Stimulated activated CD8-positive, alpha-beta memory T cell treated with anti-CD3 and anti-CD28 coated beads, Interleukin-7, amount 100 ng/mL, for 4 hours (primary cell): ENCODE data around the gene SFXN2.
"Not testable (repeated sequence)": the region's sequence is repeated elsewhere in the genome, so short reads cannot be mapped to it uniquely, and the experiment has no call there.

Experiments used
- DNase-seq, 2 donors: peaks; one replicate each; pipeline ENCODE4 v3.0.0-alpha.2; 2020; ENCODE audit warnings: low read depth in 2 of 2

SFXN2 gene, protein sequence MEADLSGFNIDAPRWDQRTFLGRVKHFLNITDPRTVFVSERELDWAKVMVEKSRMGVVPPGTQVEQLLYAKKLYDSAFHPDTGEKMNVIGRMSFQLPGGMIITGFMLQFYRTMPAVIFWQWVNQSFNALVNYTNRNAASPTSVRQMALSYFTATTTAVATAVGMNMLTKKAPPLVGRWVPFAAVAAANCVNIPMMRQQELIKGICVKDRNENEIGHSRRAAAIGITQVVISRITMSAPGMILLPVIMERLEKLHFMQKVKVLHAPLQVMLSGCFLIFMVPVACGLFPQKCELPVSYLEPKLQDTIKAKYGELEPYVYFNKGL

DNA sequence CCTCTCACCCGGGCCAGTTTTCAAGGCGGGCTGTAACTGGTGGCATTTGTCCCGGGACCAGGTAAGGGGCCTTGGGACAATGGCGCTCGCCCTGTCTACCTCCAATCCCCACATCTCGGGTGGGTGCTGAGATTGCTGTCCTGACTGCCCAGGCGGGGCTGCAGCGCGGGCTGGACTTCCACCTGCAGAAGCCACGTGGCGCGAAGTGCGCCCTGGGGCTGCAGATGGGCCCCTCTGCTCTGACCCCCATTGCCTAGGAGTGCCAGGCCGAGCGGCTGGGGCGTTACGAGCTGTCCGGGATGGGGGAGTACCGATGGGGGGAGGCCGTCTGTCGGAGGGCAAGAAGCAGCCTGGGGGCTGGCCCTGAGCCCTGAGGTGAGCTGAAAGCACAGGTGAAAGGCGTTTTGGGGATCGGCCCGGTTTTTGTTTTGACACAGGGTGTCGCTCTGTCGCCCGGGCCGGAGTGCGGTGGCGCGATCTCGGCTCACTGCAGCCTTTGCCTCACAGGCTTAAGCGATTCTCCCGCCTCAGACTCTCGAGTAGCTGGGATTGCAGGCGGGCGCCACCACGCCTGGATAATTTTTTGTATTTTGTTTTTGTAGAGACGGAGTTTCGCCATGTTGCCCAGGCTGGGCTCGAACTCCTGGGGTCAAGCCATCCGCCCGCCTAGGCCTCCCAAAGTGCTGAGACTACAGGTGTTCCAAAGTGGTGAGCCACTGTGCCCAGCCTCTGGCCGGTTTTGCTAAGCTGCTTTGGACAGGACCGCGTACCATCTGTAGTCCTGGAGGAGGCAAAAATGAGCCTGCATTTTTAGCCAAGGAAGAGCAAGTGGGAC is at the start of gene SFXN2:
TSS of gene SFXN2 (plus strand) at position 16 of the 835 bp plus-strand sequence. CDS start 12,001 bp downstream, outside the sequence.
- DNase-seq, result peak; percentile 16 to 39

DNA sequence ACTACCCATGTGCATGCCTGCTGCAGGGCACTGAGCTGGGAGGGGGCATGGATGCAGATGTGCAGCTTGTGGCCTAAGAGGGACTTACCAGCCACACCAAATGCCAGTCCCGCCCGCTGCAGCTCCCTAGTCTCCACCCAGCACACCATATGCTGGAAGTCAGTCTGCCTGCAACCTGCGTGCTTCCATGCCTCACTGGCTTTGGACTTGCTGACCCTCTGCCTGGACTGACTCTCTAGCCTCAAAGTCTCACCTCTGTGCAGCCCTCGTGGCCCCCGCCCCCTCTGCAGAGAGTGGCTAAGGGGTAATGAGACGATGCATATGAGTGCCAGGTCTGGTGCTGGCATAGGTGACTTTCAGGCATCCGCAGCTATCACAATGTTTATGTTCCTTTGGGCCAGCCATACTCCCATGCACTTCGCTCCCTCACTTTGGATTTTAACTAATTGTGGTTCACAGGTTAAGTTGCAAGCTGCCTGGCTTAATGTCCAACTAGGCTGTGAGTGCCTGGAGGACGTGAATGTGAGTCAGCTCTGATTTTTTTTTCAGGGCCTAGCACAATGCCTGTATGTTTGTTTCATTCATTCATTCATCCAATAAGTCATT is 48.4 kb upstream of the SFXN2 start:
- DNase-seq, result no peak

DNA sequence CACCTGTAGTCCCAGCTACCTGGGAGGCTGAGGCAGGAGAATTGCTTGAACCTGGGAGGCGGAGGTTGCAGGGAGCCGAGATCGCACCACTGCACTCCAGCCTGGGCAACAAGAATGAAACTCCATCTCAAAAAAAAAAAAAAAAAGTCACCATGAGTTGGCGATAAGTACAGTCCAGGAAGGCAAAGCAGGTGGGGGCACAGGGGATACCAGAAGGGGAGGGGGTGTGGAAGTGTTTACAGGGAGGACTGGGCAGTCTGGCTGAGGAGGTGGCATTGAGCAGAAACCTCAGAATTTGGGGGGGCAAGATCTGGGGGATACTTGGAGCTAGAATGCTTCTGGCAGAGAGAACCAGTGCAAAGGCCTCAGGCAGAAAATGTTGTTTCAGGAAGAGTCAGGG is 47.0 kb upstream of the SFXN2 start:
- not testable (repeated sequence) for DNase-seq

DNA sequence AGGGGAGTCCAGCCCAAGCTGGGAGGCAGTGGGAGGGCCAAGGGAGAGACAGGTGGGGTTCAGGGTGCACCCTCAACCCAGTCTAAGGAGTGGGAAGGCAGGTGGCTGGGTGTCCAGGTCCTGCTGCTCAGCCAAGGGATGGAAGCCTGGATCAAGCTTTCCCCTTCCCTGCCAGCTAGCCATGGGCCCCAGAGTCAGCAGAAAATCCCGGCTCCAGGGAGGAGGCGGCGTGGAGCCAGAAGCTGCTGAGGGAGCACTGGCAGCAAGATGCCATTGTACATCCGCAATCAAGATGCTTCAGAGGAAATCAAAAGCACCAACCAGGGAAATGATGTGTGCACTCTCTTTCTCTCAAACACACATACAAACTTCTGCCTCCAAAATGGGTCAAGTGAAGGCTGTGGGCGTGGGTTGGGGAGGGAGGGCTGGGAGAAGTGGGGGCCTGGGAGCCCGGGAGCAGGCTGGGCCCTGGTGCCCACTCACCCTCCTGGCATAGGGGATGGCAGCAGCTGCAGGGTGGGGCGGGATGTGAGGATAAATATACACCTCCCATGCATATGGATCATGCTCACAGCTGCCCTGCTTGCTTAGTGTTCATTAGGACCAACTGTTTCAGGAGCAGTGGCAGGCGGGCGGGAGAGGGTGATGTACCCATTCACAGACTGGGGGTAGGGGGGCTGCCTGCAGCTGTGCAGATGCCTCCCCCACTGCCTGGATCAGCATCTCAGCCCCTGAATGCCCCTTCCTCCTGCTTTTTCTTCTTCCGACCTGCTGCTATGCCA is 45.9 kb upstream of the SFXN2 start:
- no peak for DNase-seq

DNA sequence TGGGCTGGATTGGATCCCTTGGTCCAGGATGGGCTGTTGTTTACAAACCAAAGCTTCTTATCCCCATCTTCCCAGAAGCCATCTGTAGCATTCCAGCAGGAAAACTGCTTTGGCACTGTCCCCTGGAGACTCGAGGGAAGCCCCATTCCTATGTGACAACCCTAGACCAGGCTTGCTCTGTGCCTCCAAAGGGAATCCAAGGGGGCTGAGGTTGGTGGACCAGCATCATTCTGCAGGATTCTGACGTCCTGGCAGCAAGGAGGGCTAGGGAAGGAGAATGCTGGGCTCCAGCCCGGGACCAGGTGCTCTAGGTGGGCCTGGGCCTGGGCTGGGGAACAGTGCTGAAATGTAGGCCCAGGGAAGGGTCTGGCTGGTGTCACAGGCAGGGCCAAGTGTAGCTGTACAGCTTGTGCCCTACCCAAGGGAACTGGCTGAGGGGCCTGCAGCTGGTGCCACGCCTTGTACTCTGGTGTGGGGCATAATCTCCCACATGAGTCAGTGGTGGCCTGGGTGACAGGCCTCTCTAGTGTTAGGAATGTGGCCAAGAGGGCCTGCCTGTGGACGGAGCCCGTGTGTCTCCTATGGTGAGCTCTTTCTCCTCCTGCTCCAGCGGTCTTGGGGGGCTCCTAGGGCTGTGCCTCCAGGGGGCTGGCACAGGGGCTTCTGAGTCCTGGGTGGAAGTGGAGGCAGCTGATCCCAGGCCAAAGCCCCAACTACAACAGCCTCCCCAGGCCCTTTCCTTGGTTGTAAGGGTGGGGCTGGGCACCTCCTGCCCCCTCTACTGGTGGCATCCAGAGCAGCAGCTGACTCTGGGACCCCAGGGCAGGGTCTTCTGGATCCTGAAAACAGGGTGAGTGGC is 45.0 kb upstream of the SFXN2 start:
- DNase-seq, result no peak

DNA sequence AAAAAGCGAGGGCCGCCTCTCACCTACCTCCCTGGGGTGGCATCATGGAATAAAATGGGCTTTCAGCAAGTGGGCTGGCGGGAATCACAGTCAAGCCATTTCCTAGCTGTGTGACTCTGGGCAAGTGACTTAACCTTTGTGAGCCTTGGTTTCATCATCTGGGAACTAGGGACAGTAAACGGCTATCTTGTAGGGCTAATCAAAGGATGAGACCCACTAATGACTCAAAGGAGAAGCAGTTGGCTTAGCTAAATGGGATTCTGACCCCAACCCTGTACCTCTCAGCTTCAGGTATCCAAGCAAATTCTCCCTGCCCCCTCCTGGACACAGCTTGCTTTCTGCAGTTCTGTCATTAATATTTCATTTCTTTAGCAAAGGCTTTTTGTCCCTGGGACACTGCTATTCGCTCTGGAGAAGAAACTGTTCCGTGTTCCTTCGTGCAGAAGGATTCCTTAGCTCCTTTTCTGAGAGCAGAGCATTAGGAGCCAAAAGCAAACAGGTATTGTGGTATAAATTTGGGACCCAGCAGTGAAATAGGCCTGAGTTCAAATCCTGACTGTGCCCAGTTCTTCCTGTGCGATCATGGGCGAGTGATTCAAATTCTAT is 44.3 kb upstream of the SFXN2 start:
- no peak for DNase-seq

DNA sequence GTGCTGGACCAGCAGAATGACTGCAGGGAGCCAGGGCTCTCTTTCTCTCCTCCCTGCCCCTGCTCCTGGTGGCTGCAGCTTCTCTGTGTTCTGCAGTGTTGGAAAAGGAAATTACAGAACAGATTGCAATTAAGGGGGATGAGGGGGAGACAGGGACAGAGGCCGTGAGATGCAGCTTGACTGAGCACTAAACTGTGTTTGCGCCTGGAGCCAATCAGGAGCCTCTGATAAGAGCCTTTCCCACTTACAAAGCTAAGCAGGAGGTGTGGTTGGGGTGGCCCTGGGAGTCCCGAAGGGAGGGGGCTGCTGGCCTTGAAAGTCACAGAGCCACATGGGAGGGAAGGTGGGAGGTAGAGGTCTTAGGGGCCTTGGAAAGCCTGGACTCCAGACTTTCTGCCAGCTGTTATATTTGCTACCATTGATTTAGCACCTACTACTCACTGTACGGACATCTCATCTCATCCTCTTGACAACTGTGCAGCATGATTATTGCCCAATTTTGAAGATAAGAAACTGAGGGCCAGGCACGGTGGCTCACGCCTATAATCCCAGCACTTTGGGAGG is 43.5 kb upstream of the SFXN2 start:
- DNase-seq, result no peak

DNA sequence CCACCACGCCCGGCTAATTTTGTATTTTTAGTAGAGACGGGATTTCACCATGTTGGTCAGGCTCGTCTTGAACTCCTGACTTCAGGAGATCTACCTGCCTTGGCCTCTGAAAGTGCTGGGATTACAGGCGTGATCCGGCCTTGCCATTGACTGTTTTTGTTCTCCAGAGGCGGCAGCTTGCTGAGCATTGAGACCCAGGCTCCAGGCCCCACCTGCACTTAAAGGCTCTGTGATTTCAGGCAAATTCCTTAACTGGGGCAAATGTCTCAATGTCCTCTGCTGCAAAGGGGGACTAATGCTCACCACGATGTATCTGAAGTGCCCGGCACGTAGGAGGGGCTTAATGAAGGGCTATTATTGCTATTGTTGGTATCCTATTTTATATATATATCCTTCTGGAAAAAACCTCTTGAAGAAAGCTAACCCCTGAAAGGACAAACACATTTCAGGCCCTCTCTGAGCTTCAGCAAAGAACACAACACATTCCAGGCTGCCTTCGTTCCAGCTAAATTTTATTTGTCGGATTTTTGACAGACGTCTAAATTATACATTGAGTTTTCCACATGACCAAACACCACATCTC is 41.1 kb upstream of the SFXN2 start:
- no peak for DNase-seq

DNA sequence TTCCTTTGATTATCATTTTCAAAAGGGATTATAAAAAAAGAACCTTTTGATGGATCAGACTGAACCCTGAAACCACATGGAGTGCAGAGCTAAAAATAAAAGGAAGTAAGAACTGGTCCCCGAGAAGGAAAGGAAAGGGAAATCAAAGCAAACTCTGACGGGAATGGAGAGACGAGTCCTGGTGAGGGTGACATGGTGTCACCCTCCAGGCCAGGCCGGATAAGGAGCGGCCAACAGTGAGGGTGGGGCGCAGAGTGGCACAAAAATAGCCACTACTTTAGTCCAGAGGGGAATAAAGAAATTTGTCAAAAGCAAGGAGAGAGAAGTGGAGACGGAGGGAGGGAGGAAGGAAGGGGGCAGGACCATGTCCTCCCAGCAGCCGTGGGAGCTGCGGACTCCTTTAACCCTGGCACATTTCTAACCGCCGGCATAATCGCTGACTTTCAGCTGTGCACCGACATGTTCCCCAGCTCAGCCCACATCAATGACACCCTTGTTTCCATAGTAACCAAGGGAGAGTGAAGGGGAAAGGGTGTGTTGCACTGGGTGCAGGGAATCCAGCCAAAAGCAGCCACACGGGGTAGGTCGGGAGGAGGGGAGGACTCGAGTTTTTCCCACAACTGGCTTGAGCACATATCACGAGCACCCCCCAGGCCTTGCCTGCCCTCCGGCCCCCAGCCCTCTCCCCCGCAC is 40.5 kb upstream of the SFXN2 start:
- peak; percentile 44 to 50 for DNase-seq

DNA sequence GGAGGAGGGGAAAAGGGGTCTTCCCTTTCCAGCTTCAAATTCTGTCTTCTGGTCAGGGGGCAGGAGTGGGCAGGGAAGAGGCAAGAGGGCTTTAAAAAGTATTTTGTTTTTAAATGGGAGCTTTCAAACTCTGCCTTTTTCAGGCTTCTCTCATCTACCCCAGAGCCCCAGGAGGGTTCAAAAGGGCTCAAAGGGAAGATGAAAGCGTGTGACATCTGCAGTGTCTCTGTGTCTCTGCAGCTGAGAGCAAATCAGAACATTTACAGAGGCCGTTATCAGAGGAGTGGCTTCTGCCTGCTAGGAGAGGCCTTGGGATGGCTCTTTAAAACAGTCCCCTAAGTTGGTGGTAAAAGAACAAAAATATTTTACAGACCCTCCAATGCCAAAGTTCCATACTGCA is 39.9 kb upstream of the SFXN2 start:
- DNase-seq, result no peak

DNA sequence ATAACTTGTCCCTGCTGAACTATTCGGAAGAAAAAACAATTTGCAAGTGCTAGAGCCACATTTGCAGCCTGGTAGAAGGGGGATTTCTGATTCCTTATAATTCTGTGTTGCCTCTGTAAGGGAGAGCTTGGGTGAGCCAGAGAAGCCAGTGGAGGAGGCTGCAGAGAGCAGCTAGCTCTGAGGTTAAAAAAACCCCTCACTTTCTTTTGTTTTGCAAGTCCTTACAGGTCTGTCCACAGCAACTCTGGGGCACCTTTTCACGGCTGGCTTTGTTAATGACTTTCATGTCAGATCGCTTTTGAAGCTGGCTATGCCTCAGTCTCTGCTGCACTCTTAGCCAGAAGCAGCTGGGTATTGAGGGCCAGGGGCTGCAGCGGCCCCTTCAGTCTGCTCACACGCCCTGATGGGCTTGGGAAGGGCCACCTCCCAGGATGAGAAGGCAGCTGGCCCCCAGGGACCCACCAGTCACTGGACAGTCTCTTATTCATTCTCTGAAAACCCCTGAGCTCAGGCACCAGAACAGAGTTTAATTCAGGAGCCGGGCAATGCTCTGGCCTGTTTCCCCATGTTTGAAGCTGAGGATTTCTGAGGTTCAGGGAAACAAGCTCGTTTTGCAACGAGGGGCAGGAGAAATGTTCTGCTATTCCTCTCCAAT is 39.3 kb upstream of the SFXN2 start:
- no peak for DNase-seq

DNA sequence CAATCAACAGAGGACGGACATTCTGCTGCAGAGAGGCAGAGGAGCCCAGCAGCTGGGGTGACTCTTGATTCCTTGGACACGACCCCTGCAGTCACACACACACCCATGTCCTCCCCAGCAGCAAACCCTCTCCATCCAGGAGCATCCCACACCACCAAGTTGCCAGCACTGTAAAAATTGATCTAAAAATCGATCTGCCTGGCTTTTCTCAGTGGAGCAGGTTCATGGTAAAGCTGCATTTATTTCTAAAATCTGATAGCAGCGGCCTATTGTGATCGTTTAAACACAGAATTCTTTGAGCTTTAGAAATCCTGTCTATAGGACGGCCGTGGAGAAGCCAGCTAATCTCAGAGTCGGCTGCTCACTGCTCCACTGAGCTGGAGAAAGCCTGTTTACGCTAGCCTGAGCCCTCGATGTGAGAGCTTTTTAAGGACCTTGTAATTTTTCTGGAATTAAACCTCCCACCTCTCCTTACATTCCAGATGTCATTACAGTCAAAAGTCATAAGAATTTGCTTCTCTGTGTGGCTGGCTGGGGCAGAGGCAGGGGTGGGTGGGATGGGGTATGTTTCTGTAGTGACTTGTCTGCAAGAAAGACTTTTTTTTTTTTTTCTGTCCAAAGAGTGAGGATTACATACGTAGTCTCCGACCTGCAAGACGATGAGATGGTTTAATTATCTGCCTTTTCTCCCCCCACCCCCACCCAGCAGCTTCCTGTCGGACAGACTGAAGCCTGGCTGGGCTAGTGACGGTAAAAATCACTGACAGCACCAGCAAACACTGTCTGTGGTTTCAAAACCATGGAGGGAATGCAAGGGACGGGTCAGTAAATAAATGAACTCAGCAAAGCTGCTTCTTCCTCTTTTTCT is 38.5 kb upstream of the SFXN2 start:
- no peak for DNase-seq

DNA sequence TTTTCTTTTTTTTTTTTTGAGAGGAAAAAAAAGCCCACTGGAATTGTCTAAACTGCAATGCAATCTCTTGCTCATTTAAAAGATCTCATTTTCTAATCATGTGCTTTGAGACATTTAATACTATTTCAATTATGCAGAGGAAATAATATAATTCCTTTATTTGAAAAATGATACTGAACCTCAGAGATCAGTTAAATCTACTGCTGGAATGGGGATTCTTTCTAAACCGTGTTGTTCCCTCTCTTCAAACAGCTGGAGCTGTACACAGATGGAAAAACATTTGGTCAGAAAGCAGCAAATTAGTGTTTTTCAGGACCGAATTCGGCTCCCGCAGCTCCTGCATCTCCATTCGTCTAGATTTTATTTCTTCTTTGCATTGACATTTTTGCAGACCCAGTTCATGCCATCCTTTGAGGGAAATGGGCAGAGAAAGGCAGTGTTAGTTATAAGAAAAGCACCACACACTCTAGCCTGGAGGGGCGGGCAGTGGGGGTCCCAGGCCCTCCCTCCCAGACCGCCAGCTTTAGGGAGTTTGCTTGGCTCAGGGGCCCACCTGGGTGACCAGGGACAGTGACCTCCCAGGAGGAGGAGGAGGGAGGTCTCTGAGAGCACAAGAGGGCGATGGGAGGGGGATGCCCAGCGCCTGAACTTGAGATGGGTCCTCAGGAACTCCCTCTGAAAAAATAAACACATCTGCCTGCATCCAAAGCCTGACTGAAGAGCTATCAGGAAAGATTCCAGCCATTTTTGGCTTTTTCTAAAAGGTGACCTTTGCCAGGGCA is 37.7 kb upstream of the SFXN2 start:
- no peak for DNase-seq

DNA sequence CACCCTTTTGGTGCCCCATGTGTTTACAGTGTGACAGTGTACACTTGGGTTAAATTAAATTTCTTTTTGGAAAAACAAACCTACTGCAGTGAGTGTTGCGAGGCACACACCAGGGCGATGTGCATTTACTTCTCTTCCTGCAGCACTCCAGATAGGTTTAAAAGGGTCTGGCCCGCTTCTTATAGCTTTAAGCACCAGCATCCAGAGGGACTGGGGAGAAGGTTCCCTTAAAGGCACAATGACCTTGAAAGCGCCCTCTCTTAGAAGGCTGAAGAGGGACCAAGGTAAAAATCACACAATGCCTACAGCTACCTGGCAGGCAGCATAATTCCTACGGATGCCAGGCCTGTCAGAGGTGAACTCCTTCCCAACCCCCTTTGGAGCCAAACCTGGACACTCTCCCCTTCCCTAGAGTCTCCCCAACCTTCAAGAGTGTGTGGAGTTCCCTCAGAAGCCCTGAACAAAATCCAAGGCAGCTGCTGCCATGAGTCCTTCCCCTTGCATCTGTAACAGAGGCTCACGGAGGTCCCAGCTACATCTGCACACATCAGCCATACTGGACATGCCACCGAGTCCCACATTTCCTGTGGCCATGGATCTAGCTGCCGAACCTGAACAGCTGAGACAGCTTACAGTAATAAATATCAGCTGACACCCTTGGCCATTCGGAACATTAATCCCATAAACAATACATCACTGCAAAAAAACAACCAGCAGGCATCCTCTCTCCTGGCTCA is 36.9 kb upstream of the SFXN2 start:
- DNase-seq, result no peak

DNA sequence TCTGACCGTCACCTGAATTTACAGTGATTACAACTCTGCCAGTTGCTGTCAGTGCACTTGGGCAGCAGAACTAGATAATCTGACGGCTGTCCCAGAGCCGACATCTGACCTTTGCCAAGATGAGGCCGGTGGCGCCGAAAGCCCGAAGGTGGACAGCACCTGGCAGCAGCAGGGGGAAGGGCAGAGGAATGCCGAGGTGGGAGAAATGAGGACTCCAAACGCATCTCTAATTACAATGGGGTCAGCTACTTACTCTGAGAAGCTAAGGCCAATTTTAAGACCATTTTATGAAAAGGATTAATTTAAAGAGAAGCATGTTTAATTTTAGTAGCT is 36.4 kb upstream of the SFXN2 start:
- DNase-seq, result no peak

DNA sequence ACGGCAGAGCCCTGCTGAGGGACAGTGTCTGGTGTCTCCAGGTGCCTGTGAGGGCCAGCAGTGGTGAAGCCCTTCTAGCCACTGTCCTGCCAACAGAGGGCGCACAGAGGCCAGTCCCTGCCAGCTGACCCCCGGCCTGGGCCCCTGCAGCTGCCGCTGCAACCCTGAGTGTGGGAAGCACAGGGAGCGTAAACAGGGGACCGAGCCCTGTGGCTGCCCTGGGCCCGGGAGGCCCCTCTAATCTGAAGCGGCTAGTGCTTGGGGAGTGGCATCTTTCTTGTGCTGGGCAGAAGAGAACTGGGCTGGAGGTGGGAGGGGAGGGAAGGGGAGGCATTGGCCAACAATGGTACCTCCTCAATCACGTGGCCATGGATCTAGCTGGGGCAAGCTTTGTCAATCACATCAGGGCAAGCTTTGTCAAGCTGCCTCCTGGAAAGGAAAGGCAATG is 35.6 kb upstream of the SFXN2 start:
- DNase-seq, result peak in 1 of 2 donors; percentile 11
